Tibial nerve (tissue), 4 donors: ENCODE measurements around the gene IQCF6. TPM values are rescaled to one million over a fixed set of nuclear protein-coding genes. Genes with fewer than 3 reads are reported as not detected.

Experiments
- DNase-seq, 2 donors: peaks; one replicate each; pipeline ENCODE4 v3.0.0-alpha.2; 2019; ENCODE audit warnings: low spot score in 2 of 2
- H3K27ac ChIP-seq, 4 donors: fragments of 200-600 bp; sonication (generic) in 3 of 4; one replicate each; pipeline ENCODE4 v1.5.1; 2017 to 2019; ENCODE audit warnings: mild to moderate bottlenecking in 1 of 4
- H3K27me3 ChIP-seq, 2 donors: fragments of 200-600 bp; sonication (generic) in 1 of 2; one replicate each; pipeline versions ENCODE4 v1.5.1 to v1.6.0; 2017 to 2019
- H3K36me3 ChIP-seq, 3 donors: fragments of 200-600 bp; sonication (generic); one replicate each; pipeline ENCODE4 v1.5.1; 2018 to 2019
- H3K4me1 ChIP-seq, 4 donors: fragments of 200-600 bp; sonication (generic) in 3 of 4; one replicate each; pipeline ENCODE4 v1.5.1; 2017 to 2019
- H3K4me3 ChIP-seq, 4 donors: fragments of 200-600 bp; sonication (generic) in 3 of 4; one replicate each; pipeline ENCODE4 v1.5.1; 2017 to 2019; ENCODE audit warnings: mild to moderate bottlenecking in 1 of 4, moderate library complexity in 1 of 4
- H3K9me3 ChIP-seq, 4 donors: fragments of 200-600 bp; sonication (generic) in 3 of 4; one replicate each; pipeline ENCODE4 v1.5.1; 2017 to 2019
- EP300 ChIP-seq, 2 donors: sonication (generic); formaldehyde crosslinking; IDR thresholded peaks; one replicate each; pipeline ENCODE4 v1.6.1; 2017; ENCODE audit warnings: antibody characterized with exemption in 2 of 2, mild to moderate bottlenecking in 1 of 2
- POLR2A ChIP-seq, 2 donors: fragments of 450-650 bp; IDR thresholded peaks; one replicate each; pipeline ENCODE4 v1.6.1; 2017; ENCODE audit warnings: antibody characterized with exemption in 2 of 2, mild to moderate bottlenecking in 2 of 2, moderate library complexity in 2 of 2
- WGBS, 2 donors: methylation state at CpG; one replicate each; pipeline ENCODE4 v1.1.5; 2018; 5-methylcytosine and 5-hydroxymethylcytosine counted together
- total RNA-seq, 4 donors: library from RNA; depleted of rRNA; stranded (reverse); fragments of >200 nt; gene quantifications; one replicate each; pipeline ENCODE4 v1.1.0, GENCODE V29; 2016
- TF ChIP-seq, protein P1 (sequence below), 5 experiments: fragments of 200-600 bp in 3 of 5; fragments of 450-650 bp in 2 of 5; sonication (generic) in 3 of 5; IDR thresholded peaks; one replicate each; pipeline ENCODE4 v1.5.1; 2016 to 2019; ENCODE audit warnings: antibody characterized with exemption in 5 of 5, mild to moderate bottlenecking in 3 of 5, moderate library complexity in 2 of 5

Gene IQCF6
- total RNA-seq, 4 donors from 2014 or later, result not detected

- Histone ChIP-seq H3K27ac (no peak overlapping the region), H3K36me3 (no peaks in the 10 kb centered on the region), H3K27me3 (no peaks in the 10 kb centered on the region), H3K9me3 (no peaks in the 10 kb centered on the region), H3K4me3 (no peak overlapping the region), H3K4me1 (no peaks in the 10 kb centered on the region)
- TF ChIP-seq EP300 (IDR thresholded peaks at IDR 0.05), result no peak
- TF ChIP-seq, protein P1, sequence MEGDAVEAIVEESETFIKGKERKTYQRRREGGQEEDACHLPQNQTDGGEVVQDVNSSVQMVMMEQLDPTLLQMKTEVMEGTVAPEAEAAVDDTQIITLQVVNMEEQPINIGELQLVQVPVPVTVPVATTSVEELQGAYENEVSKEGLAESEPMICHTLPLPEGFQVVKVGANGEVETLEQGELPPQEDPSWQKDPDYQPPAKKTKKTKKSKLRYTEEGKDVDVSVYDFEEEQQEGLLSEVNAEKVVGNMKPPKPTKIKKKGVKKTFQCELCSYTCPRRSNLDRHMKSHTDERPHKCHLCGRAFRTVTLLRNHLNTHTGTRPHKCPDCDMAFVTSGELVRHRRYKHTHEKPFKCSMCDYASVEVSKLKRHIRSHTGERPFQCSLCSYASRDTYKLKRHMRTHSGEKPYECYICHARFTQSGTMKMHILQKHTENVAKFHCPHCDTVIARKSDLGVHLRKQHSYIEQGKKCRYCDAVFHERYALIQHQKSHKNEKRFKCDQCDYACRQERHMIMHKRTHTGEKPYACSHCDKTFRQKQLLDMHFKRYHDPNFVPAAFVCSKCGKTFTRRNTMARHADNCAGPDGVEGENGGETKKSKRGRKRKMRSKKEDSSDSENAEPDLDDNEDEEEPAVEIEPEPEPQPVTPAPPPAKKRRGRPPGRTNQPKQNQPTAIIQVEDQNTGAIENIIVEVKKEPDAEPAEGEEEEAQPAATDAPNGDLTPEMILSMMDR (IDR thresholded peaks at IDR 0.05), result no peak
- no peak for TF ChIP-seq POLR2A (IDR thresholded peaks at IDR 0.05)
- WGBS, 2 donors, result 85 to 91% methylated on average over 2 of the region's 2 CpGs
- no peak for DNase-seq
These were observed 43.1 kb downstream of the IQCF6 start for GRCh38 chr3:51735950-51736349.

GRCh38 chr3:51735039-51735438 lies 44.0 kb downstream of the IQCF6 start:
- Histone ChIP-seq H3K4me1 (no peaks in the 10 kb centered on the region), H3K36me3 (no peaks in the 10 kb centered on the region), H3K9me3 (peaks cover 0 to under 1% (median under 1%) of the 10 kb centered on the region in 4 donors), H3K27ac (no peak overlapping the region), H3K4me3 (no peak overlapping the region), H3K27me3 (no peaks in the 10 kb centered on the region)
- 53 to 60% methylated on average over 3 of the region's 3 CpGs for WGBS, 2 donors
- TF ChIP-seq EP300 (IDR thresholded peaks at IDR 0.05), result no peak
- no peak for TF ChIP-seq POLR2A (IDR thresholded peaks at IDR 0.05)
- TF ChIP-seq, protein P1 (IDR thresholded peaks at IDR 0.05), result no peak
- no peak for DNase-seq

DNA sequence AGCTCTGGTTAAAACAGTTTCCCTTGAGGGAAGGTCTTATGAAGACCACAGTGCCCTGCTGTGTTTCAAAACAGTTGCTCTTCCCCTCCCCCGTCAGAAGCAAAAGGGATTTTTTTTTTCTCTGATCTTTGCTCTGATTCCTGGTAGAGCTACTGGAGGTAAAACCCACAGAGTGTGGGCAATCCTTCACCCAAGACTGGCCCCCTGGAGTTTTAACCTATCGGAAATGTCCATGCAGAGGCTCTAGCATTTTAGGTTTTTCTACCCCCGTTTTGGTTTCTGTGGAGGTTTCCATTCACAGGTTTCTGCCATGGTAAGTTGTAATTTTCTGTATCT lies 44.5 kb downstream of the IQCF6 start:
- no peaks in the 10 kb centered on the region for H3K4me1 ChIP-seq
- 36 to 39% methylated on average over 3 of the region's 3 CpGs for WGBS, 2 donors
- no peaks in the 10 kb centered on the region for H3K36me3 ChIP-seq
- H3K4me3 ChIP-seq, result no peak overlapping the region
- H3K27ac ChIP-seq, result no peak overlapping the region
- peaks cover 0 to 5% (median 2%) of the 10 kb centered on the region in 4 donors for H3K9me3 ChIP-seq
- DNase-seq, result no peak
- H3K27me3 ChIP-seq, result no peaks in the 10 kb centered on the region
- TF ChIP-seq POLR2A (IDR thresholded peaks at IDR 0.05), result no peak
- TF ChIP-seq, protein P1 (IDR thresholded peaks at IDR 0.05), result no peak
- TF ChIP-seq EP300 (IDR thresholded peaks at IDR 0.05), result no peak

GRCh38 chr3:51733859-51734571 lies 45.0 kb downstream of the IQCF6 start:
- Histone ChIP-seq H3K27ac (no peak overlapping the region), H3K36me3 (no peaks in the 10 kb centered on the region), H3K4me3 (no peak overlapping the region), H3K9me3 (peaks cover 0 to 9% (median 2%) of the 10 kb centered on the region in 4 donors), H3K27me3 (no peaks in the 10 kb centered on the region), H3K4me1 (no peaks in the 10 kb centered on the region)
- DNase-seq, result no peak
- TF ChIP-seq POLR2A (IDR thresholded peaks at IDR 0.05) (no peak), EP300 (IDR thresholded peaks at IDR 0.05) (no peak)
- TF ChIP-seq, protein P1 (IDR thresholded peaks at IDR 0.05), result no peak
- WGBS, 2 donors, result 91% methylated on average over 4 of the region's 4 CpGs

DNA sequence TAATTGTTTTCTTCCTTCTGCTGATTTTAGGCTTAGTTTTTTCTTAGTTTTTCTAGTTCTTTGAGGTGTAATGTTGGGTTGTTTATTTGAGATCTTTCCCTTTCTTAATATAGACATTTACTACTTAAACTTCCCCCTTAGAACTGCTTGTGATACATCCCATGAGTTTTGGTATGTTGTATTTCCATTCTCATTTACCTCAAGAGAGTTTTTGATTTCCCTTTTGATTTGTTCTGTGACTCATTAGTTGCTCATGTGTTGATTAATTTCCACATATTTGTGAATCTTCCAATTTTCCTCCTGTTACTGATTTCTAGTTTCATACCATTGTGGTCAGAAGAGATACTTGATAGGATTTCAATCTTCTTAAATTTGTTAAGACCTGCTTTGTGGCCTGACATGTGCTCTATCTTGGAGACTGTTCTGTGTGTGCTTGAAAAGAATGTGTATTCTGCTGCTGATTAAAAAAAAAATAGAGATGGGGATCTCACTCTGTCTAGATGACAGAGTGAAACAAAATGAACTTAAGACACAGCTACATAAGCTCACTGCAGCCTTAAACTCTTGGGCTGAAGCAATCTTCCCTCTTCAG lies 49.9 kb downstream of the IQCF6 start:
- TF ChIP-seq POLR2A (IDR thresholded peaks at IDR 0.05) (no peak), EP300 (IDR thresholded peaks at IDR 0.05) (no peak)
- TF ChIP-seq, protein P1 (IDR thresholded peaks at IDR 0.05), result no peak
- H3K4me3 ChIP-seq, result no peak overlapping the region
- no peak overlapping the region for H3K27ac ChIP-seq
- no peaks in the 10 kb centered on the region for H3K4me1 ChIP-seq
- no peaks in the 10 kb centered on the region for H3K36me3 ChIP-seq
- H3K27me3 ChIP-seq, result no peaks in the 10 kb centered on the region
- peaks cover 0 to 9% (median 2%) of the 10 kb centered on the region in 4 donors for H3K9me3 ChIP-seq
- DNase-seq, result no peak
